GM18909 (cell line): Measurements from ENCODE around the gene TCEAL9.
"Not testable (repeated sequence)": the region's sequence is repeated elsewhere in the genome, so short reads cannot be mapped to it uniquely, and the experiment has no call there.

ENCODE experiments used
- ATAC-seq: cut with Tn5 transposase; IDR thresholded peaks from one replicate; pipeline ENCODE4 v1.9.1; 2021; ENCODE audit warnings: mild to moderate bottlenecking; ENCODE audit not compliant: unreplicated experiment, poor library complexity

The TCEAL9 gene

GRCh38 chrX:103372886-103373285, 16.6 kb downstream of the TCEAL9 start:
- no peak for ATAC-seq

GRCh38 chrX:103373581-103373980, 17.3 kb downstream of the TCEAL9 start:
- ATAC-seq = no peak

- no peak for ATAC-seq
These were observed 20.0 kb downstream of the TCEAL9 start, which contains the start of gene BEX3 for GRCh38 chrX:103376118-103376978. Gene BEX3, plus strand, starts transcription at chrX:103376538. Its CDS starts 984 bp downstream, at chrX:103377522.

GRCh38 chrX:103376979-103377324, 20.6 kb downstream of the TCEAL9 start:
- ATAC-seq = no peak

- ATAC-seq = no peak
These were observed 22.7 kb downstream of the TCEAL9 start for GRCh38 chrX:103378990-103379389.

- ATAC-seq = no peak
These were observed 26.6 kb downstream of the TCEAL9 start for GRCh38 chrX:103382877-103383276.

- ATAC-seq = no peak
These were observed 28.4 kb downstream of the TCEAL9 start for GRCh38 chrX:103384672-103385071.

- not testable (repeated sequence) for ATAC-seq
These were observed 29.1 kb downstream of the TCEAL9 start for GRCh38 chrX:103385283-103385830.

GRCh38 chrX:103386332-103386731, 30.0 kb downstream of the TCEAL9 start:
- no peak for ATAC-seq

GRCh38 chrX:103393487-103393886, 37.2 kb downstream of the TCEAL9 start:
- no peak for ATAC-seq

GRCh38 chrX:103396186-103396585, 39.9 kb downstream of the TCEAL9 start:
- ATAC-seq = no peak

- ATAC-seq = no peak
These were observed 40.4 kb downstream of the TCEAL9 start for GRCh38 chrX:103396660-103397059.

- ATAC-seq = no peak
These were observed 41.4 kb downstream of the TCEAL9 start for GRCh38 chrX:103397707-103398106.

GRCh38 chrX:103398421-103398864, 42.1 kb downstream of the TCEAL9 start:
- no peak for ATAC-seq

- ATAC-seq = no peak
These were observed 43.4 kb downstream of the TCEAL9 start for GRCh38 chrX:103399744-103400143.

- no peak for ATAC-seq
These were observed 44.6 kb downstream of the TCEAL9 start for GRCh38 chrX:103400931-103401330.

- peak; percentile 95 for ATAC-seq
These were observed 48.1 kb downstream of the TCEAL9 start for GRCh38 chrX:103404231-103405008.

GRCh38 chrX:103405009-103405333, 48.7 kb downstream of the TCEAL9 start:
- ATAC-seq = no peak

GRCh38 chrX:103406256-103406655, 50.0 kb downstream of the TCEAL9 start:
- ATAC-seq = no peak

- no peak for ATAC-seq
These were observed 51.5 kb downstream of the TCEAL9 start for GRCh38 chrX:103407776-103408175.
